HG02798 (cell line): ENCODE data around the gene GOLGA8S.
"Not testable (repeated sequence)": the region's sequence is repeated elsewhere in the genome, so short reads cannot be mapped to it uniquely, and the experiment has no call there.

Experiments
- ATAC-seq: cut with Tn5 transposase; IDR thresholded peaks from one replicate; pipeline ENCODE4 v1.9.1; 2021; ENCODE audit warnings: mild to moderate bottlenecking; ENCODE audit not compliant: unreplicated experiment, poor library complexity

Gene GOLGA8S

DNA sequence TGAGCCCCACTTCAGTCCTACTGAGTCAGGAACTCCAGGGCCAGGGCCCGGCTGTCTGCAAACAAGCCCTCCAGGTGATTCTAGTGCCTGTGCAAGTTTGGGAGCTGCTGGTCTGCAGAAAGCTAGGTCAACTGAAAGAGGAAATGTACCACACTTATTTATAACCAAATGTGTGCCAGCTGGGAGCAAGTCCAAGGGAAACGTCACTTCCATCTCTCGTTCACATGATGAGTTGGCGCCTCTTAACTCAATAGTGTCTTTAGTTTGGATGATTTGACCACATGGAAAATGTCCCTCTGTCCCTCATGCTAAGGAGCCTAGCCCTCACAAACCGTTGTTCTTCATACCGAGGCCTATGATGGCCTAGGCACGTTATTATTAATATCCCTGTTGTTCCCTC is 43.2 kb downstream of the GOLGA8S start:
- no peak for ATAC-seq

DNA sequence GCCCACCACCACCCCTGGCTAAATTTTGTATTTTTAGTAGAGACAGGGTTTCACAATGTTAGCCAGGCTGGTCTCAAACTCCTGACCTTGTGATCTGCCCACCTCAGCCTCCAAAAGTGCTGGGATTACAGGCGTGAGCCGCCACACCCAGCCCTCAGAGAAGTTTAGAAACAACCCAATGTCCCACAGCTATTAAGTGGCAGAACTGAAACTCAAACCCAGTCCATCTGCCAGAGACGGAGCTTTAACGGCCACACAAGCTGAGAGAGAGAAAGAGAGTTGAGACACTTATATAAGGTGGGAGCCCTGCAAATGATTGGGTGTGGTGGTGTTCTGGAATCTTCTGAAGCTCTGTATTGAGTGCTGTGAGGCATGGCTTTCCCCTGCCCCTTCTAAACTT is 43.8 kb downstream of the GOLGA8S start:
- not testable (repeated sequence) for ATAC-seq

DNA sequence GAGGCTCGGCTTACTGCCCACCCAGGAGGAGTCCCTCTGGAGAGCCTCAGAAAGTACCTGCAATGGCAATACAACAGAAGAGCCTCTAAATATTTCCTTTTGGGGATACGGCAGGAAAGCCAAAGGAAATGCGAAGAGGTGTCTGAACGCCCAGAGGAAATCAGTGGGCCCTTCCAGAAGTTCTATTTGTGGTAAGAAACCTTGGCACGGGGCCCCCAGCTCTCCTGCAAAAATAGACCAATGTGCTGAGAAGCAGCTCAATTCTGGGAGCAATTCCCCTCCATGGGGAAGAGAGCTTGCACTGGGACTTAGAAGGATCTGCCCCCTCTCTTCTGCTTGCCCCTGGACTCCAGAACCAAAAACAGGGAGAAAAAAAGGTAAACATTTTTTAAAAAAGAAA is 44.7 kb downstream of the GOLGA8S start:
- ATAC-seq, result not testable (repeated sequence)

- no peak for ATAC-seq
Measured at GRCh38 chr15:23401627-23402026, 47.1 kb downstream of the GOLGA8S start.

- no peak for ATAC-seq
Measured at GRCh38 chr15:23402140-23402539, 47.6 kb downstream of the GOLGA8S start.

DNA sequence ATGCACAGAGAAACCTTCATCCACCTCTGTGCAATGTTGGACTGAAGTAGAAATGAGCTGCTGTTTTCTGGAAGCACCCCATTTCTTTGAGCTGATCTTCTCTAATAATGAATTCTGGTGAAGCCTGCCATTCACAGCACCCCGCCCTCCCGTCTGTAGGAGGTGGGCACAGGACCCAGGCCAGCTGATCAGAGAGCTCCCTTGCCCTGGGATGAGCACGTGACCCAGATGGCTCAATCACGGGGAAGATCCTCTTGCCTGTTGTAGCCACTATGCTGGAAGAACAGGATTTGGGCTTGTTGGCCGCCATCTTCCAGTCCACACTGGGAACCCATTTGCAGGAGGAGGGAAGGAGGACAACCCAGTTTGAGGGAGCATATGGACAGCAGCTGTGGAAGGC is 48.0 kb downstream of the GOLGA8S start:
- no peak for ATAC-seq

GRCh38 chr15:23403550-23403949 is 49.0 kb downstream of the GOLGA8S start:
- ATAC-seq, result no peak

GRCh38 chr15:23411841-23412240 is 57.3 kb downstream of the GOLGA8S start:
- ATAC-seq, result no peak

- ATAC-seq, result not testable (repeated sequence)
Measured at GRCh38 chr15:23412881-23413600, 58.5 kb downstream of the GOLGA8S start.
